ENCODE results near the gene CAMK2A. TPM values are rescaled to one million over a fixed set of nuclear protein-coding genes. Genes with fewer than 3 reads are reported as not detected.

The CAMK2A gene
- polyA plus RNA-seq, 1 of the 3 experiments (the other 2 are of a cell fraction), result 0.10 TPM

GRCh38 chr5:150278046-150278730, 11.4 kb downstream of the CAMK2A start:
- no peaks in the 10 kb centered on the region for H3K27me3 ChIP-seq (ENCODE audit: insufficient read depth)
- no peak overlapping the region for H3K4me3 ChIP-seq (ENCODE audit: low read depth in 2 of 2, low read length in 1 of 2)
- peak overlapping the region; percentile 81; the same call in 1 of the 2 replicates for H2AFZ ChIP-seq (ENCODE audit: low read depth)
- no peaks in the 10 kb centered on the region for H3K36me3 ChIP-seq (replicated peaks in 1 of 2; ENCODE audit: control insufficient read depth in 1 of 2, insufficient read depth in 2 of 2, low read length in 1 of 2)
- H4K20me1 ChIP-seq (ENCODE audit: insufficient read depth), result no peaks in the 10 kb centered on the region
- peaks cover 15% of the 10 kb centered on the region for H3F3A ChIP-seq (replicated peaks; ENCODE audit: insufficient read depth)
- H3K9me2 ChIP-seq, result no peaks in the 10 kb centered on the region
- TF ChIP-seq RFX5 (IDR thresholded peaks at IDR 0.05; ENCODE audit: low read length) (no peak), NFIC (IDR thresholded peaks at IDR 0.05; ENCODE audit: borderline replicate concordance) (no peak), TEAD4 (IDR thresholded peaks at IDR 0.05; ENCODE audit: borderline replicate concordance, insufficient read depth) (no peak)
- ChIA-PET CTCF (interaction anchor here (1.4 to 11.8 kb wide), 2 partner anchors 28 to 71 kb away, joined by 5 to 109 read pairs; no protein-coding TSS in a partner anchor), POLR2A (no interaction called here)
- H3K9ac ChIP-seq, result no peak overlapping the region
- DNase-seq, result no peak
- 84% methylated on average over 7 of the region's 7 CpGs for WGBS (ENCODE audit: low lambda C conversion rate)
- peak overlapping the region; percentile 55; the same call in 1 of the 2 replicates for H3K4me2 ChIP-seq
- peaks cover 20 to 27% of the 10 kb centered on the region in 2 experiments; a peak in 3 of 4 replicates for H3K4me1 ChIP-seq (ENCODE audit: control insufficient read depth in 1 of 2, insufficient read depth in 2 of 2, low read depth in 1 of 2, low read length in 1 of 2)
- peak overlapping the region in 1 of 2 experiments; percentile 53; a peak in 2 of 4 replicates for H3K27ac ChIP-seq (ENCODE audit: low read depth in 2 of 2, low read length in 1 of 2)
- no peaks in the 10 kb centered on the region for H3K79me2 ChIP-seq (ENCODE audit: insufficient read depth)
- no peaks in the 10 kb centered on the region for H3K9me3 ChIP-seq

GRCh38 chr5:150277043-150277442, 12.5 kb downstream of the CAMK2A start:
- H3K9me2 ChIP-seq, result no peaks in the 10 kb centered on the region
- TF ChIP-seq CHD2 (IDR thresholded peaks at IDR 0.05; ENCODE audit: low read length, partially characterized antibody) (no peak), POLR2AphosphoS5 (IDR thresholded peaks at IDR 0.05; ENCODE audit: low read depth, low read length) (no peak), GATA2 (CRISPR knock-in tag; IDR thresholded peaks at IDR 0.05) (no peak), FOXM1 (IDR thresholded peaks at IDR 0.05; ENCODE audit: low read depth) (no peak), SIN3A (IDR thresholded peaks at IDR 0.05; ENCODE audit: borderline replicate concordance, low read depth, low read length) (no peak), GABPA (IDR thresholded peaks at IDR 0.05; ENCODE audit: low read depth) (no peak), JUND (IDR thresholded peaks at IDR 0.05) (no peak), NRF1 (IDR thresholded peaks at IDR 0.05; ENCODE audit: low read depth, low read length) (no peak), TEAD4 (IDR thresholded peaks at IDR 0.05; ENCODE audit: borderline replicate concordance, insufficient read depth) (no peak), EZH2phosphoT487 (IDR thresholded peaks at IDR 0.05; ENCODE audit: borderline replicate concordance, low read depth) (no peak), FOXJ3 (CRISPR knock-in tag; IDR thresholded peaks at IDR 0.05) (no peak), RAD21 (IDR thresholded peaks at IDR 0.05; ENCODE audit: low read length) (no peak), EP300 (IDR thresholded peaks at IDR 0.05; ENCODE audit: borderline replicate concordance in 1 of 2, low read depth in 1 of 2, low read length in 1 of 2) (no peak), ELF1 (IDR thresholded peaks at IDR 0.05) (no peak), RFX5 (IDR thresholded peaks at IDR 0.05; ENCODE audit: low read length) (no peak)
- TF ChIP-seq, protein P1, sequence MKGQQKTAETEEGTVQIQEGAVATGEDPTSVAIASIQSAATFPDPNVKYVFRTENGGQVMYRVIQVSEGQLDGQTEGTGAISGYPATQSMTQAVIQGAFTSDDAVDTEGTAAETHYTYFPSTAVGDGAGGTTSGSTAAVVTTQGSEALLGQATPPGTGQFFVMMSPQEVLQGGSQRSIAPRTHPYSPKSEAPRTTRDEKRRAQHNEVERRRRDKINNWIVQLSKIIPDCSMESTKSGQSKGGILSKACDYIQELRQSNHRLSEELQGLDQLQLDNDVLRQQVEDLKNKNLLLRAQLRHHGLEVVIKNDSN (IDR thresholded peaks at IDR 0.05; ENCODE audit: borderline replicate concordance, low read depth), result no peak
- TF ChIP-seq, protein P2, sequence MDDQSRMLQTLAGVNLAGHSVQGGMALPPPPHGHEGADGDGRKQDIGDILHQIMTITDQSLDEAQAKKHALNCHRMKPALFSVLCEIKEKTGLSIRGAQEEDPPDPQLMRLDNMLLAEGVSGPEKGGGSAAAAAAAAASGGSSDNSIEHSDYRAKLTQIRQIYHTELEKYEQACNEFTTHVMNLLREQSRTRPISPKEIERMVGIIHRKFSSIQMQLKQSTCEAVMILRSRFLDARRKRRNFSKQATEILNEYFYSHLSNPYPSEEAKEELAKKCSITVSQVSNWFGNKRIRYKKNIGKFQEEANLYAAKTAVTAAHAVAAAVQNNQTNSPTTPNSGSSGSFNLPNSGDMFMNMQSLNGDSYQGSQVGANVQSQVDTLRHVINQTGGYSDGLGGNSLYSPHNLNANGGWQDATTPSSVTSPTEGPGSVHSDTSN (IDR thresholded peaks at IDR 0.05), result no peak
- TF ChIP-seq, protein P3, sequence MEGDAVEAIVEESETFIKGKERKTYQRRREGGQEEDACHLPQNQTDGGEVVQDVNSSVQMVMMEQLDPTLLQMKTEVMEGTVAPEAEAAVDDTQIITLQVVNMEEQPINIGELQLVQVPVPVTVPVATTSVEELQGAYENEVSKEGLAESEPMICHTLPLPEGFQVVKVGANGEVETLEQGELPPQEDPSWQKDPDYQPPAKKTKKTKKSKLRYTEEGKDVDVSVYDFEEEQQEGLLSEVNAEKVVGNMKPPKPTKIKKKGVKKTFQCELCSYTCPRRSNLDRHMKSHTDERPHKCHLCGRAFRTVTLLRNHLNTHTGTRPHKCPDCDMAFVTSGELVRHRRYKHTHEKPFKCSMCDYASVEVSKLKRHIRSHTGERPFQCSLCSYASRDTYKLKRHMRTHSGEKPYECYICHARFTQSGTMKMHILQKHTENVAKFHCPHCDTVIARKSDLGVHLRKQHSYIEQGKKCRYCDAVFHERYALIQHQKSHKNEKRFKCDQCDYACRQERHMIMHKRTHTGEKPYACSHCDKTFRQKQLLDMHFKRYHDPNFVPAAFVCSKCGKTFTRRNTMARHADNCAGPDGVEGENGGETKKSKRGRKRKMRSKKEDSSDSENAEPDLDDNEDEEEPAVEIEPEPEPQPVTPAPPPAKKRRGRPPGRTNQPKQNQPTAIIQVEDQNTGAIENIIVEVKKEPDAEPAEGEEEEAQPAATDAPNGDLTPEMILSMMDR (IDR thresholded peaks at IDR 0.05), result no peak
- TF ChIP-seq, protein P4, sequence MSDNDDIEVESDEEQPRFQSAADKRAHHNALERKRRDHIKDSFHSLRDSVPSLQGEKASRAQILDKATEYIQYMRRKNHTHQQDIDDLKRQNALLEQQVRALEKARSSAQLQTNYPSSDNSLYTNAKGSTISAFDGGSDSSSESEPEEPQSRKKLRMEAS (IDR thresholded peaks at IDR 0.05; ENCODE audit: low read depth), result no peak
- H3K4me1 ChIP-seq (ENCODE audit: control insufficient read depth in 1 of 2, insufficient read depth in 2 of 2, low read depth in 1 of 2, low read length in 1 of 2), result peaks cover 20 to 27% of the 10 kb centered on the region in 2 experiments; a peak in 3 of 4 replicates
- ChIA-PET POLR2A (no interaction called here), CTCF (interaction anchor here (1.2 to 11.8 kb wide), 2 partner anchors 73 to 159 kb away, joined by 4 to 109 read pairs; no protein-coding TSS in a partner anchor)
- DNase-seq, result no peak
- H3K27me3 ChIP-seq (ENCODE audit: insufficient read depth), result no peaks in the 10 kb centered on the region
- H3K9me3 ChIP-seq, result no peaks in the 10 kb centered on the region
- no peaks in the 10 kb centered on the region for H3K79me2 ChIP-seq (ENCODE audit: insufficient read depth)
- no peaks in the 10 kb centered on the region for H3K36me3 ChIP-seq (replicated peaks in 1 of 2; ENCODE audit: control insufficient read depth in 1 of 2, insufficient read depth in 2 of 2, low read length in 1 of 2)
- WGBS (ENCODE audit: low lambda C conversion rate), result 86% methylated on average over 4 of the region's 4 CpGs
- no peaks in the 10 kb centered on the region for H4K20me1 ChIP-seq (ENCODE audit: insufficient read depth)
- H3K4me2 ChIP-seq, result no peak overlapping the region
- no peak overlapping the region for H3K4me3 ChIP-seq (ENCODE audit: low read depth in 2 of 2, low read length in 1 of 2)
- H3K27ac ChIP-seq (ENCODE audit: low read depth in 2 of 2, low read length in 1 of 2), result no peak overlapping the region
- no peak overlapping the region for H2AFZ ChIP-seq (ENCODE audit: low read depth)
- H3K9ac ChIP-seq, result no peak overlapping the region
- H3F3A ChIP-seq (replicated peaks; ENCODE audit: insufficient read depth), result peaks cover 15% of the 10 kb centered on the region
